Panc1 (cell line): ENCODE results near the gene GNAQ. TPM values are rescaled to one million over a fixed set of nuclear protein-coding genes. Genes with fewer than 3 reads are reported as not detected.

Source experiments
- ATAC-seq: fragments of 200-7000 bp; cut with Tn5 transposase; 2 replicates; pipeline ENCODE4 v1.9.1; 2020; ENCODE audit warnings: mild to moderate bottlenecking, moderate library complexity
- BruUV-seq: library from RNA; stranded (reverse); fragments of 400-500 nt; replicated peaks from 2 replicates; lab custom pipeline; 2021; lab: Mats Ljungman, UMichigan
- CTCF ChIA-PET: fragments of 300-600 bp; sonication (Branson Sonifier 250); formaldehyde crosslinking; loops from one replicate; lab custom pipeline; 2022; ENCODE audit warnings: antibody characterized with exemption; lab: Charles Lee
- POLR2A ChIA-PET: fragments of 300-600 bp; sonication (Branson Sonifier 250); formaldehyde crosslinking; loops from one replicate; lab custom pipeline; 2022; ENCODE audit warnings: antibody characterized with exemption; lab: Charles Lee
- DNase-seq: peaks from one replicate; pipeline ENCODE4 v3.0.0-alpha.2; 2010; ENCODE audit warnings: low read depth, low spot score
- H3K27ac ChIP-seq: 2 replicates; pipeline ENCODE4 v1.5.1; 2011; ENCODE audit warnings: mild to moderate bottlenecking, low read length, inconsistent platforms
- H3K27me3 ChIP-seq: fragments of 200-500 bp; sonication (Bioruptor generic); 2 replicates; pipeline ENCODE4 v1.6.0; 2014; ENCODE audit warnings: low read length, inconsistent platforms; ENCODE audit not compliant: control insufficient read depth, insufficient read depth
- H3K36me3 ChIP-seq: fragments of 200-500 bp; sonication (Bioruptor generic); 2 replicates; pipeline ENCODE4 v1.5.1; 2014; ENCODE audit warnings: inconsistent platforms, mild to moderate bottlenecking, low read length, moderate library complexity; ENCODE audit not compliant: control insufficient read depth, insufficient read depth
- H3K4me1 ChIP-seq: 2 replicates; pipeline ENCODE4 v1.5.1; 2011; ENCODE audit warnings: inconsistent platforms, mild to moderate bottlenecking, low read length, moderate library complexity; ENCODE audit not compliant: control insufficient read depth, insufficient read depth
- H3K4me3 ChIP-seq, 2 experiments: 2 replicates each; pipeline ENCODE4 v1.5.1; 2011 to 2012; ENCODE audit warnings: low read depth in 2 of 2, low read length in 2 of 2, mild to moderate bottlenecking in 2 of 2, inconsistent platforms in 1 of 2, moderate library complexity in 1 of 2
- H3K9me3 ChIP-seq: fragments of 200-500 bp; sonication (Bioruptor generic); 2 replicates; pipeline ENCODE4 v1.5.1; 2014; ENCODE audit warnings: low read depth, mild to moderate bottlenecking, inconsistent platforms, low read length, moderate library complexity; ENCODE audit not compliant: control insufficient read depth, insufficient read depth
- POLR2AphosphoS5 ChIP-seq: IDR thresholded peaks from 2 replicates; pipeline ENCODE4 v1.6.1; 2012; ENCODE audit warnings: mild to moderate bottlenecking, low read depth, low read length, moderate library complexity
- SIN3A ChIP-seq: IDR thresholded peaks from 2 replicates; pipeline ENCODE4 v1.6.1; 2012; ENCODE audit warnings: low read depth, mild to moderate bottlenecking, low read length, moderate library complexity, borderline replicate concordance; ENCODE audit not compliant: insufficient read depth
- TCF7L2 ChIP-seq: IDR thresholded peaks from 2 replicates; pipeline ENCODE4 v1.6.1; 2011; ENCODE audit warnings: mild to moderate bottlenecking, low read depth, low read length, inconsistent platforms
- in situ Hi-C: cut with HindIII; loops from 2 replicates; pipeline ENCODE4 v1.10.0; 2016; ENCODE audit warnings: low sequenced_read_pairs, low pct_unique_long_range_greater_than_20kb
- intact Hi-C: fragments of 100-400 bp; cut with micrococcal nuclease; formaldehyde crosslinking; loops from one replicate; pipeline ENCODE4 v1.10.0; 2022; ENCODE audit not compliant: unreplicated experiment
- total RNA-seq: library from RNA; stranded (reverse); gene quantifications from one replicate; pipeline ENCODE4 v1.2.1, GENCODE V29; 2021; ENCODE audit not compliant: unreplicated experiment
- TF ChIP-seq, protein P1 (sequence below): fragments of 450-650 bp; IDR thresholded peaks from 2 replicates; pipeline ENCODE4 v1.5.1; 2017; ENCODE audit warnings: mild to moderate bottlenecking
- TF ChIP-seq, protein P2 (sequence below), 2 experiments: IDR thresholded peaks; 2 replicates each; pipeline ENCODE4 v1.6.1; 2011 to 2012; ENCODE audit warnings: low read depth in 2 of 2, control low read depth in 1 of 2, low read length in 1 of 2, mild to moderate bottlenecking in 1 of 2, moderate library complexity in 1 of 2; ENCODE audit not compliant: insufficient read depth in 1 of 2

Gene GNAQ
- total RNA-seq, 1 experiment from 2014 or later, result 34.5 TPM

DNA sequence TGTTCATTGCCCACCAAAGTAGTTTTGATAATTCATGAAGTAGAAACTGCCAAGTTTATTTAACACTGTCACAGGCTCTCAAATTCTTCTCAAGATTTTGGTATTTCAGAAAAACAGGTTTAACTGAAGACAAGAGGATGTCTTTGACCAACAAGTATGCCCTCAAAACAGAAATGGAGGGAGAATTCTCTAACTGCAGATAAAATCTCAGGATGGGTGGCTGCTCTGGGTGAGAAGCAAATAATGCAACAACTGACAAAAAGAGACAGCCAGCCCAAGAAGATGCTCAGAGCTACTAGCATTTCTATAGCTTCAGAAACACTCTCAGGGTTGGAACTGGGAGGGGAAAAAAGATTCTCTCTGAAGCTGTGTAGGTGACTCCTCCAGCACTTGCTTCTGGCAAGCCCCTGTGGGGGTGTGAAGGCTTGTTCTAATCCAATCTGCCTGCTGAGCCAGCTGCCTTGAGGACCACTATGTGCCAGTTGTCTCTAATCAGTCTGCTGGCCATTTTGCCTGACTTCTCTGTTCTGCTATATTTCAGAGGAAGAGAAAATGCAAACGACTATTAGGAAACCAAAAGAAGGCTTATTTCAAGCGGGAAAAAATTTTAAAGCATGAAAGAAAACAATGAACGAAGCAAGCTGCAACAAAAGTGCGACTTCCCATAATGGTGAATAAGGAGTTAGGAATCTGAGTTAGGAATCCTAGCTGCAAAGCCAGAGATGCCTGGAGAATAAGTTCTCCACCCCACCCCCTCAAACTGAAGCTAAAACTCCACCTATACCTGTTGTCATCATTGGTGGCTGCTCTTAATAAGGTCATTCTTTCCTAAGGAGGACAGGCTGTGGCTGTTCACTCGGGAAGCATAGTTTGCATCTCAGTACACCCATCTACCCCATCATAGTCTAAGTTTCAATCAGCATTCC is 147.5 kb downstream of the GNAQ start:
- H3K9me3 ChIP-seq, result no peaks in the 10 kb centered on the region
- no peaks in the 10 kb centered on the region for H3K27me3 ChIP-seq
- TF ChIP-seq SIN3A (no peak), POLR2AphosphoS5 (no peak), TCF7L2 (no peak)
- TF ChIP-seq, protein P1, sequence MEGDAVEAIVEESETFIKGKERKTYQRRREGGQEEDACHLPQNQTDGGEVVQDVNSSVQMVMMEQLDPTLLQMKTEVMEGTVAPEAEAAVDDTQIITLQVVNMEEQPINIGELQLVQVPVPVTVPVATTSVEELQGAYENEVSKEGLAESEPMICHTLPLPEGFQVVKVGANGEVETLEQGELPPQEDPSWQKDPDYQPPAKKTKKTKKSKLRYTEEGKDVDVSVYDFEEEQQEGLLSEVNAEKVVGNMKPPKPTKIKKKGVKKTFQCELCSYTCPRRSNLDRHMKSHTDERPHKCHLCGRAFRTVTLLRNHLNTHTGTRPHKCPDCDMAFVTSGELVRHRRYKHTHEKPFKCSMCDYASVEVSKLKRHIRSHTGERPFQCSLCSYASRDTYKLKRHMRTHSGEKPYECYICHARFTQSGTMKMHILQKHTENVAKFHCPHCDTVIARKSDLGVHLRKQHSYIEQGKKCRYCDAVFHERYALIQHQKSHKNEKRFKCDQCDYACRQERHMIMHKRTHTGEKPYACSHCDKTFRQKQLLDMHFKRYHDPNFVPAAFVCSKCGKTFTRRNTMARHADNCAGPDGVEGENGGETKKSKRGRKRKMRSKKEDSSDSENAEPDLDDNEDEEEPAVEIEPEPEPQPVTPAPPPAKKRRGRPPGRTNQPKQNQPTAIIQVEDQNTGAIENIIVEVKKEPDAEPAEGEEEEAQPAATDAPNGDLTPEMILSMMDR, result no peak
- TF ChIP-seq, protein P2, sequence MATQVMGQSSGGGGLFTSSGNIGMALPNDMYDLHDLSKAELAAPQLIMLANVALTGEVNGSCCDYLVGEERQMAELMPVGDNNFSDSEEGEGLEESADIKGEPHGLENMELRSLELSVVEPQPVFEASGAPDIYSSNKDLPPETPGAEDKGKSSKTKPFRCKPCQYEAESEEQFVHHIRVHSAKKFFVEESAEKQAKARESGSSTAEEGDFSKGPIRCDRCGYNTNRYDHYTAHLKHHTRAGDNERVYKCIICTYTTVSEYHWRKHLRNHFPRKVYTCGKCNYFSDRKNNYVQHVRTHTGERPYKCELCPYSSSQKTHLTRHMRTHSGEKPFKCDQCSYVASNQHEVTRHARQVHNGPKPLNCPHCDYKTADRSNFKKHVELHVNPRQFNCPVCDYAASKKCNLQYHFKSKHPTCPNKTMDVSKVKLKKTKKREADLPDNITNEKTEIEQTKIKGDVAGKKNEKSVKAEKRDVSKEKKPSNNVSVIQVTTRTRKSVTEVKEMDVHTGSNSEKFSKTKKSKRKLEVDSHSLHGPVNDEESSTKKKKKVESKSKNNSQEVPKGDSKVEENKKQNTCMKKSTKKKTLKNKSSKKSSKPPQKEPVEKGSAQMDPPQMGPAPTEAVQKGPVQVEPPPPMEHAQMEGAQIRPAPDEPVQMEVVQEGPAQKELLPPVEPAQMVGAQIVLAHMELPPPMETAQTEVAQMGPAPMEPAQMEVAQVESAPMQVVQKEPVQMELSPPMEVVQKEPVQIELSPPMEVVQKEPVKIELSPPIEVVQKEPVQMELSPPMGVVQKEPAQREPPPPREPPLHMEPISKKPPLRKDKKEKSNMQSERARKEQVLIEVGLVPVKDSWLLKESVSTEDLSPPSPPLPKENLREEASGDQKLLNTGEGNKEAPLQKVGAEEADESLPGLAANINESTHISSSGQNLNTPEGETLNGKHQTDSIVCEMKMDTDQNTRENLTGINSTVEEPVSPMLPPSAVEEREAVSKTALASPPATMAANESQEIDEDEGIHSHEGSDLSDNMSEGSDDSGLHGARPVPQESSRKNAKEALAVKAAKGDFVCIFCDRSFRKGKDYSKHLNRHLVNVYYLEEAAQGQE (IDR thresholded peaks at IDR 0.05; ENCODE audit: insufficient read depth in 1 of 2, low read depth in 2 of 2, low read length in 1 of 2), result no peak
- BruUV-seq, result no TSS peak
- ATAC-seq (no peak), DNase-seq (no peak)
- H3K27ac ChIP-seq, result no peak overlapping the region
- CTCF ChIA-PET, result no interaction called here
- POLR2A ChIA-PET, result no interaction called here
- in situ Hi-C loops (no loop called here), intact Hi-C loops (no loop called here)
- H3K4me3 ChIP-seq, result no peak overlapping the region
- H3K4me1 ChIP-seq, result no peaks in the 10 kb centered on the region
- H3K36me3 ChIP-seq, result no peaks in the 10 kb centered on the region

DNA sequence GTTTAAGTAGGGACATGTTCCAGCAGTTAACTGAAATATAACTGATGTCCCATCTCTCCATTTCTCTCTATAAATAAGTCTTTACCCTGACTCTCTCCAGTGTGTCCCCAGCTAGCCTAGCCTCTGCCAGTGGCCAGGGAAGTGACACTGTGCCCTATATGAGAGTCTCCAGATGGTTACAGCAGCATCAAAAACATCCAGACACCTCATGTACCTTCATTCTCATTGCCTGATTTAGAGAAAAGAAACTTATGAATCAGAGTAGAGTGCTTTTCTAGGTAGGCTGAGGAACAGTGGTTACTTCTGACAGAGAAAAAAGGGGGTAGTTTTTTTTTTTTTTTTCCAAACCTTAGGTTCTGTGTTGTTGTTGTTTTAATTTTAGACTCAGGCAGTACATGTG is 148.5 kb downstream of the GNAQ start:
- CTCF ChIA-PET, result no interaction called here
- intact Hi-C loops, result no loop called here
- BruUV-seq, result no TSS peak

More for the DNA sequence above, 148.5 kb downstream of the GNAQ start:
- H3K4me1 ChIP-seq, result no peaks in the 10 kb centered on the region
- DNase-seq (no peak), ATAC-seq (no peak)
- H3K27ac ChIP-seq, result no peak overlapping the region
- no peaks in the 10 kb centered on the region for H3K36me3 ChIP-seq
- POLR2A ChIA-PET, result no interaction called here
- no peak overlapping the region for H3K4me3 ChIP-seq
- H3K27me3 ChIP-seq, result no peaks in the 10 kb centered on the region
- in situ Hi-C loops, result no loop called here
- no peak for TF ChIP-seq TCF7L2
- no peak for TF ChIP-seq SIN3A
- TF ChIP-seq POLR2AphosphoS5, result no peak
- TF ChIP-seq, protein P2 (IDR thresholded peaks at IDR 0.05; ENCODE audit: insufficient read depth in 1 of 2, low read depth in 2 of 2, low read length in 1 of 2), result no peak
- TF ChIP-seq, protein P1, result no peak
- no peaks in the 10 kb centered on the region for H3K9me3 ChIP-seq
